GM18520 (cell line): Measurements from ENCODE around the gene TXNRD2.

Experiments used
- ATAC-seq: cut with Tn5 transposase; IDR thresholded peaks from one replicate; pipeline ENCODE4 v1.9.1; 2021; ENCODE audit not compliant: unreplicated experiment

TXNRD2 gene

DNA sequence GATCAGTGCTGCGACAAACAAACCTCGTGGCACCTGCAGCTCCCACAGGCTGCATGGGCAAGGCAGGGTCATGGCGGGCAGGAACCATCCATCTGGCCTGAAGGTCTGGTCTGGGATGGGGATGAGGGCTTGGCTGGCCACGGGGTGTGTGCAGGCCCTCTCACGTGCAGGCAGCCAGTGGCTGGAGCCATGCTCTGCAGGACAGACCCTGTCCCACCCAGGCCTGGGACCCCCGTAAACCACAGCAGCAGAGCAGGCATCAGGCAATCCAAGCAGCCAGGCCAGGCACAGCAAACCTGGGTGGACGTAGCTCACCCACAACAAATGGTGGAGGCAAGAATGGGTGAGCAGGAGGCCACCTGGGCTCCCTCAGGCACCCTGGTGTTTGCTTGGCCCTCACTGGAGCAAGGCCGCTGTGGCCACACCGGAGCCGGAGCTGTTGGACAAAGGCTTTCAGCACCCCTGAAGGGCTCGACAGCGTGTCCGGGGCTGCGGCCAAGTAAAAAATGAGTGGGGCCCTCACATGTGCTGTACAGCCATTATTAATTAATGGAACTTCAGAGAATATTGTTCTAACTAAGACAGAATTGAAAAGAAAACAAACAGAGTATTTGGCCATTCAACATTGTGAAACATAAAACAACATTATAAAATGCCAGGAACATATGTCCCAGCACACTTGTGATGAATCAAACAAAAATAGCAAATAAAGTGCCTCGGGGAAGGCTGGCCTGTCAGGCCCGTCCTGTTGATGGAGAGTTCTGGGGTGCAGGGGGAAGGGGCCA is 63.0 kb downstream of the TXNRD2 start:
- ATAC-seq, result no peak

DNA sequence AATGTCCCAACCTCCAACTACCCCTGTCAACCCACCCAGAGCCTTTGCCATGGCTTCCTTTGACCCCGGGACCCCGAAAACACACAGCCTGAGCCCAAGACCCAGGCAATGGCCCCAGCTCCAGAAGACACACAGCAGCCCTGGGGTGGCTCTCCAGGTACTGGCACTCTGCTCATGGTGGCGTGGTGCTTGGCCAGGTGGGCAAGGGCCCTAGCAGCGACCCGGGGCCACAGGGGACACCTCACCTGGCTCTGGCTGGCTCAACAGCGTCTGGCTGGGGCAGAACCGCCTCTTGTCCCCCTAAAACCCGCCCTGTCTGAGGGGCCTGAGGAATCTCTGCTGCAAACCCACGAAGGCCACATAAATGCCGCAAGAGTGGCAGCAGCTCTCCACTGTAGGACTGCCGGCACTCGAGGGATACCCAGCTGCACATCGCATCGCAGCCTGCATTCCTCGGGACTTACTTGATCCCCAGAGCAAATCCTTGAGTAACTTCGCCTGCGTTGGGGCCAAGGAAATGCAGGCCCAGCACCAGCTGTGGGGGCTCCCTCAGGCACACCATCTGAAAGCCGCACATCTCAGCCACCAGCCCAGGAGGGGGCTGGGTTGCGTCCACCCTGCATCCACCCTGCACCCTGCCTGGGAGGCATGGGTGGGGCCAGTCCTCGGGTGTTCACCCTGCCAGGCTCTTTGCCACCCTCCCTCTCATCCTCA is 63.8 kb downstream of the TXNRD2 start:
- no peak for ATAC-seq

DNA sequence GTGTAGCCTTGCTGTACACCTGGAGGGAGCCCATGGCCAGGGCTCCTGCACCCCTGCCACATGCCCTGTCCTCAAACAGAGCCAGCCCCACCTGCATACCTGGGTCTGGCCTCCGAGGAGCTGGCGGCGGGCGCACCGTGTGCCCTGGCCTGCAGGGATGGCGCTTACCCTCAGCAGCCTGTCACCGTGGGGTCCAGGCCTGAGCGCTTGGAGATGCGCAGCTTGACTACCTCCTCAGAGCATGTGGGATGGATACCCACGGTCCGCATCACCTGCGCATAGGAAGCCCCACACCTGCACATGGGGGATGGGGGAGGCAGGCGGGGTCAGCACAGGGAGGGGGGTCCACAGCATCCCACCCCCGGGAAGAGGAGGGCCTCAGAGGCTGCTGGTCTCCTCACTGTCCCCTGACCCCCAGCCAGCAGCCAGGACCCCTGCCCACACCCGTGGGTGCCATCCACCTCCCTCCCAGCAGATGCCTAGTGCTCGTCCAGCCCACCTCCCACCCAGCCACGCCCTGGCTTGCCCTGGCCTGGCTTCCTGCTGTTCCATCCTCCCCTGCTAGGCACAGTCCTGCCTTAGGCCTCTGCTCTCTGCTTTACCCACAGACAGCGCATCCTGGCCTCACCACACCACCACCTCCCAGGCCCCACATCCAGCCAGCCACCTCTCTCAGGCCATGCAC is 64.5 kb downstream of the TXNRD2 start:
- ATAC-seq, result no peak

DNA sequence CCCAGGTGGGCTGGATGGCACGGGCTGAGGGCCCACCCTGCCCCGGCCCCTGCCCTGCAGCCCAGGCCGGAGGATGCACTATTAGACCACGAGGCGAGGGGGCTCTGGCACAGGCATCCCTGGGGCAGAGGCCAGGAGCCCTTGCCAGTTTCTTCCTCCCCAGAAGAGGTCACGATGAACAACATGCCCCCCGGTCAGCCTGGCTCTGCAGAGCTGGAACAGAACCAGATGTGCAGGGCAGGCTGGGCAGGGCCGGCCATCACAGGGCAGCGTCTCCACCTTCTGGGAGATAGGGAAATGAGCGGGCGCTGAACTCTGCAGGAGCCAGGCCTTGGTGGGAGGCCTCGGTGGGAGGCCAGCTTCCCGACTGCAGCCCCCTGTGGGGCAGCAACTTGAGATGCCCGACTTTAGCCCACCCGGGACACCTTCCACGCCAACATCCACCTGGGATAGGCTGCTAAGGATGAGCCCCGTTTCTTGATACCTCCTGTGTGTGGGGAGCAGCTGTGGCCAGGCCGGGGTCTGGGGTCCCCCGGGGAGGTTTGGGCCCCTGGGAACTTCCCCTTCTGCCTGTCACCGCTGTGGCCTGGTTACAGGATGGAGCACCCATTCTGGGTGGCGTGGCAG is 65.2 kb downstream of the TXNRD2 start:
- ATAC-seq, result no peak

DNA sequence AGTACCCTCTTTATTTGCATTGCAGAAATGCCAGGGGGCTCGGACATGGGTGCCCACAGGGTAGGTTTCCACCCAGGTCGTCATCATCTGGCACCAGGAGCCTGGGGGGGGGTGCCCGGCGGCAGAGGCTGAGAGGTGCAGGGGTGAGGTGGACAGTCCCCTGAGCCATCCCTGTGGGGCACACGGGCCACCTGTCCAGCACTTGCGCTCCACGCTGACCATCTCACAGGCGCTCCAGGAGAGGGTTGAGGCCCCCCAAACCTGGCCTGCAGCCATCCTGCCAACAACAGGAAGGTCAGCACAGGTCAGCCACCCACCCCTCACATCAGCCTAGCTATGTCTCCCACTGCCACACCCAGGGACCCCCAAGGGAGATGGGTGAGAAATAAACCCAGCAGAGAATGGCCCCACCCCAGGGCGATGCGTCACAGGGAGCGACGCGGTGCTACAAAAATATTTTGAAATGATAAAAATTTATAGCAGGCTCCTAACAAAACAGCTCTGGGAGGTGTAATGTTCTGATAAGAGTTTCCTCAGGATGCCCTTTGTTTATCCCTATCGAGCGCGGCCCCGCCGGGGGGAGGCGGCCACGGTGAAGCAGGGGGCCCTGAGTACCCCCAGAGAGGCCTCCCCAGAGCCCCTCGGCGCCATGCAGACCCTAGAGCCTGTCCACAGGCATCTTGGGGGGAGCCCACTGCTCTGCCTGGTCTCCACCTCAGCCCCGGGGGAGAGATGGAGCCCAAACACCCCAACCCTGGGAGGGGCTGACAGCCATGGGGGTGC is 65.9 kb downstream of the TXNRD2 start:
- no peak for ATAC-seq

GRCh38 chr22:19875061-19875530 is 66.5 kb downstream of the TXNRD2 start:
- no peak for ATAC-seq

DNA sequence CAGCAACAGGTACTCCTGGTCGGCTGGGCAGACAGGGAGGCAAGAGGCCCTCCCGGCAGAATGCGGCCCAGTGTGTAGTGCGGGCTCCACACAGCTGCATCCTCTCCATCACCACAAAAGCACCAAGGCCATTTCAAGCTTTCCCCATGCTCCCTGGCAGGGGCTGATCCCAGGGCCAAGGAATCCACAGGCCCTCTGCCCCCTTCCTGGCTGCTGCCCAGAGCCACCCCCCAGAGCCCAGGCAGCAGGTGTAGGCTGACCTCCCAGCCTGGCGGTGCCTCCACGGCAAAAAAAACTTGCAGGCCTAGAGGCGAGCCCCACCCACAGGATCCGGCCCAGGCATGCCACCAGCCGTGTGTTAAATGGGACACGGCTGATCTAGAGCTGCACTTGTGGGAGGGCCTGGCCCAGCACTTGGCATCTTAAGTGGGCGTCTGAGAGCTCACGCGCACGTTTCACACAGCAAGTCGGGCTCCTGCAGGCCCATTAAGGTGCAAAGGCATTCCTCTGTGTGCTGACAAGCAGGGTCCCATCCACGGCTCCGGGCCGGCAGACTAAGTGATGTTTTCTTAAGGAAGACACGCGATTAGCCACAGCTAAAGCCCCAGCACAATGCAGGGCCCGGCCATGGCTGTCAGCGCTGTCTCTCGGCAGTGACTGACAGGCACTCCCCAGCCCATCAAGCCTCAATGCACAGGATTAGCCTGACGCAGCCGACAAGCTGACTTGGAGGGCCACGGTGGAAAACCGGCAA is 67.1 kb downstream of the TXNRD2 start:
- no peak for ATAC-seq

GRCh38 chr22:19873960-19874306 is 67.7 kb downstream of the TXNRD2 start:
- no peak for ATAC-seq

GRCh38 chr22:19873138-19873959 is 68.3 kb downstream of the TXNRD2 start:
- ATAC-seq, result no peak

DNA sequence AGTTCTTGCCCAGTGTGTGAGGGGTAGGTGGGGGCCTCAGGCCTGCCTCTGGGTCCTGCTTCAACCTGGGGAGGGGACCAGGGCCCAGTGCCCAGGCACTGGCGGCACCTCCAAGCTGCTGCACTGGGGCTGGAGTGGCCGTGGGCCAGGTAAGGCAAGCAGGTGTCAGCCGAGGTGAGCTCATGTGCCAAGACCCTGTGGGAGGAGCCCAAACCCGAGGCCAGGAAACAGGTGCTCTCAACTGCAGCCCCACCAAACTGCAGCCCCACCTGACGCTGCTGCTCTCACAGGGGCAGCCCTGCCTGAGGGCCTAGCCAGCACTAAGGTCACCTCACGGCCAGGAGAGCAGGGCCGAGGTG is 68.9 kb downstream of the TXNRD2 start:
- ATAC-seq, result no peak

GRCh38 chr22:19871845-19872778 is 69.5 kb downstream of the TXNRD2 start:
- no peak for ATAC-seq

DNA sequence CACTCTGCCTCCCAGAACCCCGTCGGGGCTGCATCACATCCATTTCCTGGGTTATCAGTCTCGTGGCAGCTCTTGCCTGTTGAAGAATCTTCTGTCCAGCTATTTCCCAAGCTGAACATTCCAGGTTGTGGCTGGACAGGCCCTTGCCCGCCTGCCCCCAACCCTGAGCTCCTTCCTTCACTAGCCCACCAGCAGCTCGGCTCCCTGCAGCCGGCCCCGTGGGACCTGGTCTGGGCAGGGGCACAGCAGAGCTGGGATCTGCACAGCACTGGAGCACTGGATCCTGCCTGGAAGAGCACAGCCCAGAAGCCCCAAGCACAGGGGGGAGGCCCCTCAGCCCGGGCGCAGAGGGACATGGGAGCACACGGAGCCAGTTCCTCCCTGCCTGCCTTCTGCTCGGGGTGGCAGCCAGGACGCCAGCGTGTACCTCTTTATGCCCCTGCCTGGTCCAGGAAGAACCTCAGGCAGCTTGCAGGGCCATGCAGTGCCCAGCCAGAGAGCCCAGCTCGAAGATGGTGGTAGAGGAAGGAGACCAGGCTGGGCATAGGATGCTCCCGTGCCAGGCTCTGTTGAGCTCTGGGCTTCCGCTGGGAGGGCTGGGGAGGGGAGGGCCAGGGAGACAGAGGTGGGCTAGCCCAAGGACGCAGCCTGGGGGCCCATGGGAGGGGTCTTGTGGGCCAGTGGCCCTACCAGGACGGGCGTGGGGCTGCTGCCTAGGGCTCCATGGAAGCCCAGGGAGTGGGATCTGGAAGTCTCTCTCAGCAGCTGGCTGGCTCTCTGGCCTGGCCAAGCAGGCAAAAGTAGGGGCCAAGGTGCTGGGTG is 70.4 kb downstream of the TXNRD2 start:
- ATAC-seq, result no peak

DNA sequence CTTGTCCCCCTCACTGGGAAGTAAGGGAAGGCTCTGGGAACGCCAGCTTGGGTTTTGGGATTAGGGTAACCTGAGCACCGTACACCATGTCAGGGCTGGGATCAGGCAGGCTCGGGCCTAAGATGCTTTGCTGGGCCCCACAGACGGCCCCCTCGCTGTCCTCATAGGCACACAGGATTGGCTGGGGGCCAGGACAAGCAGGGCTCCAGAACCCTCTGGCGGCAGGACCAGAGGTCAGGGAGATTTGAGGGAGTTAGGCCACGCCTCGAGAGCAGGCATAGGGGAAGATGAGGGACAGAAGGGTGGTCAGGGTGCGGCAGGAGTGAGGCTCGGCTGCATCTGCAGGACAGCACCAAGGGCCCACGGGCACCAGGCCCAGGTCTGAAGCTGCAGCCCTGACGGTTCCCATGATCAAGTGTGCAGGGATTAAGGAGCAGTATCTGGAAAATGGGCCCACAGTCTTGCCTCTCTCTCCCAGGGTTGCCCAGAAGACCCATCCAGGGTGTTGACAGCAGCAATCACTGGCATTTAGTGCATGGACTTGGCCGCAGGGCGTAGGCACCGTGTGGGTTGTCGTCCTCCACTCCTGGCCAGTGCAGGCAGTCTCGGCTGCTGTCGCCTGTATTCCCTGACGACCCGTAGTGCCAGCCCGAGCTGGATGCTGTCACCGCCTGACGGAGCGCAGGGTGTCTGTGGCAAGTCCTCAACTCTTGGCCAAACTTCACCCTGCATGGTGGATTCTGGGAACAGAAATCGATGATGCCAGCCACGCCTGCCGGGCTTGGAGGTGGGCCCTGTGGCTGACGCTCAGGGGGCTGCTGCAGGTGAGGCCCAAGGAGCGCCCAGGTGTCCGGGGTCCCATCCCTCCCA is 71.2 kb downstream of the TXNRD2 start:
- no peak for ATAC-seq

GRCh38 chr22:19869497-19870152 is 72.0 kb downstream of the TXNRD2 start:
- no peak for ATAC-seq

DNA sequence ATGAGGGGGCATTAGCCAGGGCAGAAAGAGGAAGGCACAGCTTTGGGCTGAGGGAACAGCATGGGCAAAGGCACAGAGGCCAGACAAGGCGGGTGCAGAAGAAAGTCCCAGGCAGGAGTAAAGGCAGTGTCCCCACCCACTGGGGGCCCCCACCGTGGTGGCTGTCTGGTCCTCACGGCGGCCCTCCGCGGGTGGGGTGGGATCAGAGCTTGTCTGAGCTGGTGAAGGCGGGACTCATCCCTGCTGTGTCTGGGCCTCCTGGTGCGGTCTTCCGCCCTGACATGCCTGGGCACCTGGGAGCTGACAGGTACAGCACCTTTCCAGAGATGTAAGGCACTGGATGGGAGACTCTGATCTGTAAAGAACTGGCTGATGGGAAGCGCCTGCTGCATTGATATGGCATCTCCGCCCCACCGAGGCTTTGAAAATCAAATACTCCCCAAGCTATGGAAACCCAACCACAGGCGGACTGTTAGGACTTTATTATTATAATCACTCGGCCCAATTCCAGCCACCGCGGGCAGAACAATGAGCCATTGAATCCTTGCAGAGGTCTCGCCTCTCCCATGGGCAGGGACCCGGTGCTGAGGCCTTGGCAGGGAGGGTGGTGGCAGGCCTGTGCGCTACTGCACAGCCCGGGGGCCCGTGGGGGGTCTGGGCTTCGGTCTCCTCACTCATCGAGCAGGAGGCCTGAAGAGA is 72.7 kb downstream of the TXNRD2 start:
- no peak for ATAC-seq
